Muscle of leg (tissue), 11 donors: ENCODE measurements around the gene CCDC85C. TPM values are rescaled to one million over a fixed set of nuclear protein-coding genes. Genes with fewer than 3 reads are reported as not detected.

ENCODE experiments used
- DNase-seq: peaks from one replicate; pipeline ENCODE4 v3.0.0; 2013
- H3K27ac ChIP-seq: one replicate; pipeline ENCODE4 v1.5.1; 2013; ENCODE audit warnings: mild to moderate bottlenecking, low read length, control low read depth
- H3K27me3 ChIP-seq: one replicate; pipeline ENCODE4 v1.6.1; 2013; ENCODE audit warnings: low read length; ENCODE audit not compliant: control insufficient read depth, insufficient read depth
- H3K36me3 ChIP-seq: one replicate; pipeline ENCODE4 v1.6.1; 2013; ENCODE audit warnings: low read length; ENCODE audit not compliant: control insufficient read depth, insufficient read depth
- H3K4me1 ChIP-seq: one replicate; pipeline ENCODE4 v1.6.1; 2013; ENCODE audit warnings: low read length; ENCODE audit not compliant: control insufficient read depth, insufficient read depth
- H3K4me3 ChIP-seq: one replicate; pipeline ENCODE4 v1.5.1; 2013; ENCODE audit warnings: low read length, control low read depth
- H3K9me3 ChIP-seq: replicated peaks from 2 replicates; pipeline ENCODE4 v1.6.1; 2013; ENCODE audit warnings: low read depth, low read length; ENCODE audit not compliant: control insufficient read depth
- WGBS: methylation state at CpG from one replicate; pipeline ENCODE4 v1.1.5; 2013; ENCODE audit warnings: missing lambda C conversion rate; ENCODE audit not compliant: insufficient coverage; 5-methylcytosine and 5-hydroxymethylcytosine counted together
- polyA plus RNA-seq, 8 donors: library from polyadenylated mRNA; unstranded; fragments of 120-200 nt; gene quantifications; one replicate each; pipeline versions ENCODE4 v1.2.1 to v1.2.3, GENCODE V29; 2013; ENCODE audit warnings: inconsistent platforms in 1 of 8, low replicate concordance in 1 of 8; ENCODE audit not compliant: insufficient read length in 8 of 8, insufficient read depth in 1 of 8
- total RNA-seq: library from RNA; stranded (reverse); fragments of 120-200 nt; gene quantifications from one replicate; pipeline ENCODE4 v1.2.4, GENCODE V29; 2013

Gene CCDC85C
- total and polyA plus RNA-seq, 9 donors = 3.2 to 6.5 (median 4.1) TPM

- Histone ChIP-seq H3K36me3 (peaks cover 22% of the 10 kb centered on the region), H3K9me3 (no peaks in the 10 kb centered on the region), H3K4me1 (peaks cover 5% of the 10 kb centered on the region), H3K4me3 (no peak overlapping the region), H3K27ac (no peak overlapping the region), H3K27me3 (no peaks in the 10 kb centered on the region)
- WGBS = 84% methylated on average over 23 of the region's 24 CpGs
- DNase-seq = peak; percentile 8
These were observed 87.7 kb downstream of the CCDC85C start for GRCh38 chr14:99516156-99516870.

- Histone ChIP-seq H3K4me3 (no peak overlapping the region), H3K27ac (no peak overlapping the region), H3K4me1 (peaks cover 8% of the 10 kb centered on the region), H3K27me3 (no peaks in the 10 kb centered on the region), H3K9me3 (no peaks in the 10 kb centered on the region), H3K36me3 (peaks cover 26% of the 10 kb centered on the region)
- peak; percentile 10 for DNase-seq
- 82% methylated on average over 17 of the region's 27 CpGs for WGBS
These were observed 88.5 kb downstream of the CCDC85C start for GRCh38 chr14:99515301-99516155.

GRCh38 chr14:99514552-99515300 lies 89.3 kb downstream of the CCDC85C start:
- H3K27ac ChIP-seq = no peak overlapping the region
- H3K36me3 ChIP-seq = peaks cover 30% of the 10 kb centered on the region
- no peaks in the 10 kb centered on the region for H3K9me3 ChIP-seq
- peaks cover 9% of the 10 kb centered on the region for H3K4me1 ChIP-seq
- WGBS = 86% methylated on average over 16 of the region's 20 CpGs
- no peaks in the 10 kb centered on the region for H3K27me3 ChIP-seq
- H3K4me3 ChIP-seq = no peak overlapping the region
- DNase-seq = no peak

GRCh38 chr14:99513946-99514551 lies 90.0 kb downstream of the CCDC85C start:
- H3K27ac ChIP-seq = no peak overlapping the region
- H3K4me3 ChIP-seq = no peak overlapping the region
- H3K36me3 ChIP-seq = peaks cover 37% of the 10 kb centered on the region
- no peaks in the 10 kb centered on the region for H3K9me3 ChIP-seq
- no peaks in the 10 kb centered on the region for H3K27me3 ChIP-seq
- WGBS = 81% methylated on average over 12 of the region's 13 CpGs
- H3K4me1 ChIP-seq = peaks cover 9% of the 10 kb centered on the region
- DNase-seq = no peak

GRCh38 chr14:99513183-99513694 lies 90.8 kb downstream of the CCDC85C start:
- 82% methylated on average over 10 of the region's 15 CpGs for WGBS
- peaks cover 45% of the 10 kb centered on the region for H3K36me3 ChIP-seq
- no peak for DNase-seq

GRCh38 chr14:99512571-99513182 lies 91.3 kb downstream of the CCDC85C start:
- 90% methylated on average over 13 of the region's 16 CpGs for WGBS
- no peaks in the 10 kb centered on the region for H3K27me3 ChIP-seq
- H3K36me3 ChIP-seq = peaks cover 51% of the 10 kb centered on the region
- H3K4me1 ChIP-seq = peaks cover 9% of the 10 kb centered on the region
- H3K4me3 ChIP-seq = no peak overlapping the region
- no peaks in the 10 kb centered on the region for H3K9me3 ChIP-seq
- H3K27ac ChIP-seq = no peak overlapping the region
- no peak for DNase-seq

More at GRCh38 chr14:99513183-99513694, 90.8 kb downstream of the CCDC85C start:
- Histone ChIP-seq H3K4me3 (no peak overlapping the region), H3K4me1 (peaks cover 9% of the 10 kb centered on the region), H3K27ac (no peak overlapping the region), H3K27me3 (no peaks in the 10 kb centered on the region), H3K9me3 (no peaks in the 10 kb centered on the region)

- Histone ChIP-seq H3K9me3 (no peaks in the 10 kb centered on the region), H3K4me3 (no peak overlapping the region), H3K27ac (no peak overlapping the region), H3K4me1 (peaks cover 9% of the 10 kb centered on the region), H3K27me3 (no peaks in the 10 kb centered on the region), H3K36me3 (peaks cover 57% of the 10 kb centered on the region)
- 77% methylated on average over 5 of the region's 10 CpGs for WGBS
- DNase-seq = no peak
These were observed 91.9 kb downstream of the CCDC85C start for GRCh38 chr14:99512110-99512449.

GRCh38 chr14:99511421-99512109 lies 92.4 kb downstream of the CCDC85C start:
- H3K36me3 ChIP-seq = peaks cover 62% of the 10 kb centered on the region
- no peaks in the 10 kb centered on the region for H3K9me3 ChIP-seq
- WGBS = 43% methylated on average over 11 of the region's 12 CpGs
- H3K4me1 ChIP-seq = peaks cover 9% of the 10 kb centered on the region
- H3K27ac ChIP-seq = peak overlapping the region; percentile 53
- DNase-seq = peak; percentile 66
- no peak overlapping the region for H3K4me3 ChIP-seq
- no peaks in the 10 kb centered on the region for H3K27me3 ChIP-seq

- peaks cover 9% of the 10 kb centered on the region for H3K4me1 ChIP-seq
- WGBS = 68% methylated on average over 8 of the region's 15 CpGs
- H3K4me3 ChIP-seq = no peak overlapping the region
- no peaks in the 10 kb centered on the region for H3K9me3 ChIP-seq
- peaks cover 71% of the 10 kb centered on the region for H3K36me3 ChIP-seq
- H3K27me3 ChIP-seq = no peaks in the 10 kb centered on the region
- no peak for DNase-seq
- no peak overlapping the region for H3K27ac ChIP-seq
These were observed 93.4 kb downstream of the CCDC85C start for GRCh38 chr14:99510556-99511139.
